ENCODE data around the gene SLC5A5. TPM values are rescaled to one million over a fixed set of nuclear protein-coding genes. Genes with fewer than 3 reads are reported as not detected.

Gene SLC5A5
- total RNA-seq, 3 donors from 2014 or later: not detected

GRCh38 chr19:17866312-17866963 lies 5.3 kb upstream of the SLC5A5 start:
- H3K27ac ChIP-seq: peak overlapping the region in 1 of 2 donors; percentile 32
- DNase-seq (ENCODE audit: low spot score in 2 of 2): no peak
- intact Hi-C loops (cut with DNase I; ENCODE audit: low total_unique reads): no loop called here
- H3K4me1 ChIP-seq: peaks cover 0 to 2% of the 10 kb centered on the region in 2 donors
- TF ChIP-seq CTCF (IDR thresholded peaks at IDR 0.05): no peak
- TF ChIP-seq POLR2AphosphoS5 (IDR thresholded peaks at IDR 0.05): no peak
- TF ChIP-seq POLR2A (IDR thresholded peaks at IDR 0.05): no peak
- H3K27me3 ChIP-seq: peaks cover 0 to 18% of the 10 kb centered on the region in 2 donors
- H3K36me3 ChIP-seq: peaks cover 4% of the 10 kb centered on the region
- no peak overlapping the region for H3K4me3 ChIP-seq
- no peaks in the 10 kb centered on the region for H3K9me3 ChIP-seq

- TF ChIP-seq POLR2A (IDR thresholded peaks at IDR 0.05) (no peak), CTCF (IDR thresholded peaks at IDR 0.05) (no peak), POLR2AphosphoS5 (IDR thresholded peaks at IDR 0.05) (no peak)
- Histone ChIP-seq H3K27me3 (peaks cover 0 to 24% of the 10 kb centered on the region in 2 donors), H3K4me1 (no peaks in the 10 kb centered on the region), H3K36me3 (peaks cover 4% of the 10 kb centered on the region), H3K27ac (no peak overlapping the region), H3K4me3 (no peak overlapping the region), H3K9me3 (no peaks in the 10 kb centered on the region)
- no peak for DNase-seq (ENCODE audit: low spot score in 2 of 2)
- intact Hi-C loops (cut with DNase I; ENCODE audit: low total_unique reads): no loop called here
Measured at GRCh38 chr19:17866964-17867486, 4.7 kb upstream of the SLC5A5 start.

DNA sequence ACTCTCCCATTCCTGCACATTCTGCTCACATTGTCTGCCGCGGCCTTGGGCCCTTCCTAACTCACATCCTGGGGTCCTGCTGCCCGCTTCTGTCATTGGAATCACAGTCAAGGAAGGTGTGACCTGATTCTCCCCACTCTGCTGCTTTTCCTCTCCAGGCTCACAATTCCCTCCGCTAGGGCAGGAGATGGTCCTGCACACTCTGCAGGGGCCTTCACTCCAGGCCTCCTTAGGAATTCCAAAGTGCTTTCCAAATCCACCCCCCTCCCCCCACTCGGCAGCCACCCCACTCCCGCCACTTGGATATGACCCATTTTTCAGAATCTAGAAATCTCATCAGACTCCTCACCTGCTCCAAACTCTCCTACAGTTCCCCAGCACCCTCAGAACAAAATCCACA lies 3.1 kb upstream of the SLC5A5 start:
- H3K27me3 ChIP-seq: peaks cover 8 to 40% of the 10 kb centered on the region in 2 donors
- H3K9me3 ChIP-seq: no peaks in the 10 kb centered on the region
- no peak for DNase-seq (ENCODE audit: low spot score in 2 of 2)
- no peaks in the 10 kb centered on the region for H3K36me3 ChIP-seq
- no peak overlapping the region for H3K4me3 ChIP-seq
- H3K4me1 ChIP-seq: peaks cover 0 to 4% of the 10 kb centered on the region in 2 donors
- no peak overlapping the region for H3K27ac ChIP-seq
- TF ChIP-seq POLR2A (IDR thresholded peaks at IDR 0.05) (no peak), POLR2AphosphoS5 (IDR thresholded peaks at IDR 0.05) (no peak), CTCF (IDR thresholded peaks at IDR 0.05) (no peak)
- intact Hi-C loops (cut with DNase I; ENCODE audit: low total_unique reads): no loop called here

DNA sequence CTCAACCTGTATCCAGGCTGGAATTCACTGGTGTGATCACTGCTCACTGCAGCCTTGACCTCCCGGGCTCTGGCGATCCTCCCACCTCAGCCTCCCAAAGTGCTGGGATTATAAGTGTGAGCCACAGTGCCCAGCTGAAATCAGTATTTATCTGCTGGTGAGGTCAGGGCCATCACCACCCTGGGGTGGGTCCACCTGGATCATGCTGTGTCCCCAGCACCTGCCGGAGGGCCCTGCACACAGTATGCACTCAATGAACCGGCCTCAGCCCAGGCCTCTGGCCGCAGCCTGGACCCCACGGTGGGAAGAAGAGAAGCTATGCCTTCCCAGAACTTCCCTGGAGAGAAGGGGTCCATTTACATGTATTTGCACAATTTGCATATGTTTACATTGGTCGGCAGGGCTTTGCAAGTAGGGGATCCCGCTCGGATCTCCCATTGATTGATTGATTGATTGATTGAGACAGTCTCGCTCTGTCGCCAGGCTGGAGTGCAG lies 2.6 kb upstream of the SLC5A5 start:
- peaks cover 12 to 44% of the 10 kb centered on the region in 2 donors for H3K27me3 ChIP-seq
- intact Hi-C loops (cut with DNase I; ENCODE audit: low total_unique reads): no loop called here
- no peaks in the 10 kb centered on the region for H3K9me3 ChIP-seq
- TF ChIP-seq CTCF (IDR thresholded peaks at IDR 0.05): no peak
- TF ChIP-seq POLR2A (IDR thresholded peaks at IDR 0.05): no peak
- peaks cover 0 to 4% of the 10 kb centered on the region in 2 donors for H3K4me1 ChIP-seq
- DNase-seq (ENCODE audit: low spot score in 2 of 2): no peak
- H3K36me3 ChIP-seq: no peaks in the 10 kb centered on the region
- no peak overlapping the region for H3K27ac ChIP-seq
- H3K4me3 ChIP-seq: no peak overlapping the region
